Tibial nerve (tissue), 4 donors: ENCODE results near the gene STPG1. TPM values are rescaled to one million over a fixed set of nuclear protein-coding genes. Genes with fewer than 3 reads are reported as not detected.

Experiments used
- DNase-seq, 2 donors: peaks; one replicate each; pipeline ENCODE4 v3.0.0-alpha.2; 2019; ENCODE audit warnings: low spot score in 2 of 2
- H3K27ac ChIP-seq, 4 donors: fragments of 200-600 bp; sonication (generic) in 3 of 4; one replicate each; pipeline ENCODE4 v1.5.1; 2017 to 2019; ENCODE audit warnings: mild to moderate bottlenecking in 1 of 4
- H3K27me3 ChIP-seq, 2 donors: fragments of 200-600 bp; sonication (generic) in 1 of 2; one replicate each; pipeline versions ENCODE4 v1.5.1 to v1.6.0; 2017 to 2019
- H3K36me3 ChIP-seq, 3 donors: fragments of 200-600 bp; sonication (generic); one replicate each; pipeline ENCODE4 v1.5.1; 2018 to 2019
- H3K4me1 ChIP-seq, 4 donors: fragments of 200-600 bp; sonication (generic) in 3 of 4; one replicate each; pipeline ENCODE4 v1.5.1; 2017 to 2019
- H3K4me3 ChIP-seq, 4 donors: fragments of 200-600 bp; sonication (generic) in 3 of 4; one replicate each; pipeline ENCODE4 v1.5.1; 2017 to 2019; ENCODE audit warnings: mild to moderate bottlenecking in 1 of 4, moderate library complexity in 1 of 4
- H3K9me3 ChIP-seq, 4 donors: fragments of 200-600 bp; sonication (generic) in 3 of 4; one replicate each; pipeline ENCODE4 v1.5.1; 2017 to 2019
- EP300 ChIP-seq, 2 donors: sonication (generic); formaldehyde crosslinking; IDR thresholded peaks; one replicate each; pipeline ENCODE4 v1.6.1; 2017; ENCODE audit warnings: antibody characterized with exemption in 2 of 2, mild to moderate bottlenecking in 1 of 2
- POLR2A ChIP-seq, 2 donors: fragments of 450-650 bp; IDR thresholded peaks; one replicate each; pipeline ENCODE4 v1.6.1; 2017; ENCODE audit warnings: antibody characterized with exemption in 2 of 2, mild to moderate bottlenecking in 2 of 2, moderate library complexity in 2 of 2
- WGBS, 2 donors: methylation state at CpG; one replicate each; pipeline ENCODE4 v1.1.5; 2018; 5-methylcytosine and 5-hydroxymethylcytosine counted together
- total RNA-seq, 4 donors: library from RNA; depleted of rRNA; stranded (reverse); fragments of >200 nt; gene quantifications; one replicate each; pipeline ENCODE4 v1.1.0, GENCODE V29; 2016
- TF ChIP-seq, protein P1 (sequence below), 5 experiments: fragments of 200-600 bp in 3 of 5; fragments of 450-650 bp in 2 of 5; sonication (generic) in 3 of 5; IDR thresholded peaks; one replicate each; pipeline ENCODE4 v1.5.1; 2016 to 2019; ENCODE audit warnings: antibody characterized with exemption in 5 of 5, mild to moderate bottlenecking in 3 of 5, moderate library complexity in 2 of 5

Gene STPG1
- total RNA-seq, 4 donors from 2014 or later, result 1.5 to 5.7 (median 3.0) TPM

GRCh38 chr1:24443241-24443656 is 29.7 kb upstream of the STPG1 start:
- DNase-seq, result no peak
- WGBS, 2 donors, result 14 to 39% methylated on average over 2 of the region's 2 CpGs
- Histone ChIP-seq H3K36me3 (peaks cover 0 to 48% (median 3%) of the 10 kb centered on the region in 3 donors), H3K4me1 (peaks cover 0 to 30% (median 4%) of the 10 kb centered on the region in 4 donors), H3K9me3 (no peaks in the 10 kb centered on the region), H3K27ac (peak overlapping the region in 1 of 4 donors; percentile 45), H3K27me3 (no peaks in the 10 kb centered on the region), H3K4me3 (no peak overlapping the region)
- TF ChIP-seq, protein P1, sequence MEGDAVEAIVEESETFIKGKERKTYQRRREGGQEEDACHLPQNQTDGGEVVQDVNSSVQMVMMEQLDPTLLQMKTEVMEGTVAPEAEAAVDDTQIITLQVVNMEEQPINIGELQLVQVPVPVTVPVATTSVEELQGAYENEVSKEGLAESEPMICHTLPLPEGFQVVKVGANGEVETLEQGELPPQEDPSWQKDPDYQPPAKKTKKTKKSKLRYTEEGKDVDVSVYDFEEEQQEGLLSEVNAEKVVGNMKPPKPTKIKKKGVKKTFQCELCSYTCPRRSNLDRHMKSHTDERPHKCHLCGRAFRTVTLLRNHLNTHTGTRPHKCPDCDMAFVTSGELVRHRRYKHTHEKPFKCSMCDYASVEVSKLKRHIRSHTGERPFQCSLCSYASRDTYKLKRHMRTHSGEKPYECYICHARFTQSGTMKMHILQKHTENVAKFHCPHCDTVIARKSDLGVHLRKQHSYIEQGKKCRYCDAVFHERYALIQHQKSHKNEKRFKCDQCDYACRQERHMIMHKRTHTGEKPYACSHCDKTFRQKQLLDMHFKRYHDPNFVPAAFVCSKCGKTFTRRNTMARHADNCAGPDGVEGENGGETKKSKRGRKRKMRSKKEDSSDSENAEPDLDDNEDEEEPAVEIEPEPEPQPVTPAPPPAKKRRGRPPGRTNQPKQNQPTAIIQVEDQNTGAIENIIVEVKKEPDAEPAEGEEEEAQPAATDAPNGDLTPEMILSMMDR (IDR thresholded peaks at IDR 0.05), result no peak
- TF ChIP-seq EP300 (IDR thresholded peaks at IDR 0.05), result peak in 1 of 2 donors; percentile 12

- H3K27ac ChIP-seq, result peak overlapping the region in 1 of 4 donors; percentile 45
- H3K36me3 ChIP-seq, result peaks cover 0 to 43% (median 3%) of the 10 kb centered on the region in 3 donors
These were observed 29.2 kb upstream of the STPG1 start for GRCh38 chr1:24442764-24443163.

GRCh38 chr1:24441996-24442668 is 28.6 kb upstream of the STPG1 start:
- Histone ChIP-seq H3K4me1 (peaks cover 0 to 41% (median 11%) of the 10 kb centered on the region in 4 donors), H3K4me3 (no peak overlapping the region), H3K27me3 (no peaks in the 10 kb centered on the region), H3K9me3 (no peaks in the 10 kb centered on the region), H3K36me3 (peaks cover 0 to 40% (median 3%) of the 10 kb centered on the region in 3 donors), H3K27ac (peak overlapping the region in 1 of 4 donors; percentile 45)
- 89 to 96% methylated on average over 14 of the region's 14 CpGs for WGBS, 2 donors
- TF ChIP-seq, protein P1 (IDR thresholded peaks at IDR 0.05), result no peak
- TF ChIP-seq EP300 (IDR thresholded peaks at IDR 0.05) (no peak), POLR2A (IDR thresholded peaks at IDR 0.05) (no peak)
- DNase-seq, result no peak

More at GRCh38 chr1:24442764-24443163, 29.2 kb upstream of the STPG1 start:
- TF ChIP-seq EP300 (IDR thresholded peaks at IDR 0.05) (no peak), POLR2A (IDR thresholded peaks at IDR 0.05) (no peak)
- TF ChIP-seq, protein P1 (IDR thresholded peaks at IDR 0.05), result no peak
- no peak overlapping the region for H3K4me3 ChIP-seq
- DNase-seq, result no peak
- no peaks in the 10 kb centered on the region for H3K9me3 ChIP-seq
- H3K27me3 ChIP-seq, result no peaks in the 10 kb centered on the region
- H3K4me1 ChIP-seq, result peaks cover 0 to 35% (median 8%) of the 10 kb centered on the region in 4 donors

DNA sequence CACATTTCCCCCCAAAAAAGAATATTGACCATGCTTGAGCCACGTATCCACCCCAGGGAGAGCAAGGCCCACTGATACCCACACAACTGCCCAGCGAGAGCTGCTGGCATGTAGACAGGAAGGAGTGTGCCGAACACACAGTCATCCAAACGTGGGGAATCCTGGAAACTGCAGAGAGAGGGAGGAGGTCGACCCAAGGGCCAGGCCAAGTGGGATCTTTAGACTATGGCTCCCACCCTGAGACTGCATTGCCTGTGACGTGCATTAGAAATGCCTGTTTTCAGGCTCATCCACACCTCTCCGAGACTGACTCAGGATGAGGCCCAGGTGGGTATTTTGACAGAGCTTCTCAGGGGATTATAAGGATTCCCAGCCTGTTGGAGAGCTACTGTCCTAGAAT is 27.9 kb upstream of the STPG1 start:
- WGBS, 2 donors, result 76 to 77% methylated on average over 7 of the region's 7 CpGs
- DNase-seq, result no peak
- Histone ChIP-seq H3K27ac (no peak overlapping the region), H3K4me3 (no peak overlapping the region), H3K27me3 (no peaks in the 10 kb centered on the region), H3K36me3 (peaks cover 0 to 34% (median 3%) of the 10 kb centered on the region in 3 donors), H3K9me3 (no peaks in the 10 kb centered on the region), H3K4me1 (peaks cover 0 to 45% (median 11%) of the 10 kb centered on the region in 4 donors)
- TF ChIP-seq, protein P1 (IDR thresholded peaks at IDR 0.05), result no peak
- TF ChIP-seq EP300 (IDR thresholded peaks at IDR 0.05) (no peak), POLR2A (IDR thresholded peaks at IDR 0.05) (no peak)

DNA sequence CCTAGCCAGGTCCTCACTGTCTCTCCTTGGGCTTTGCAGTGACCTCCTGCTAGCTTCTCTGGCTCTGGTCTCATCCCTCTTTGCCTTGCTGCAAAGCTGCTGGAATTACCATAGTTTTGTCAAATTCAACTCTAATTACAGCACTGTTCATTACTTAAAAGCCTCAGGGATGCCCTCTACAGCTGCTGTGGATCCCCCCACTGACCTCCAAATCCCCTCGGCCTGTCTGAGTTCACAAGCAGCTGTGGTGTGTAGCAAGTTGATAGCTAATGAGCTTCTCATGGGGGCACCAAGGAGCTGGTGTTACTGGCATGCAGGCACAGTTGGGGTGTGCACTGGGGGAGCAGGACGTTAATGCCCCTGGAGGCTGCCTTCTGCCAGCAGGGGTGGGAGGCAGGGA is 26.9 kb upstream of the STPG1 start:
- no peak for DNase-seq
- Histone ChIP-seq H3K27ac (no peak overlapping the region), H3K4me1 (peaks cover 0 to 52% (median 11%) of the 10 kb centered on the region in 4 donors), H3K4me3 (no peak overlapping the region), H3K27me3 (no peaks in the 10 kb centered on the region), H3K9me3 (no peaks in the 10 kb centered on the region), H3K36me3 (peaks cover 0 to 25% (median 3%) of the 10 kb centered on the region in 3 donors)
- TF ChIP-seq EP300 (IDR thresholded peaks at IDR 0.05) (no peak), POLR2A (IDR thresholded peaks at IDR 0.05) (no peak)
- TF ChIP-seq, protein P1 (IDR thresholded peaks at IDR 0.05), result no peak
- 79 to 100% methylated on average over 1 to 2 of the region's 2 CpGs for WGBS, 2 donors
